Peyer's patch (tissue), 4 donors: ENCODE measurements around the gene TSPO2. TPM values are rescaled to one million over a fixed set of nuclear protein-coding genes. Genes with fewer than 3 reads are reported as not detected.
"Not testable (repeated sequence)": the region's sequence is repeated elsewhere in the genome, so short reads cannot be mapped to it uniquely, and the experiment has no call there.

Experiments
- DNase-seq, 3 donors: peaks; one replicate each; pipeline ENCODE4 v3.0.0-alpha.2; 2017 to 2019
- H3K27ac ChIP-seq, 4 donors: fragments of 200-600 bp; sonication (generic); one replicate each; pipeline ENCODE4 v1.5.1; 2016 to 2019
- H3K27me3 ChIP-seq, 2 donors: fragments of 200-600 bp; sonication (generic); one replicate each; pipeline ENCODE4 v1.5.1; 2019
- H3K36me3 ChIP-seq, 3 donors: fragments of 200-600 bp; sonication (generic); one replicate each; pipeline ENCODE4 v1.5.1; 2016 to 2019
- H3K4me1 ChIP-seq, 4 donors: fragments of 200-600 bp; sonication (generic); one replicate each; pipeline ENCODE4 v1.5.1; 2016 to 2019
- H3K4me3 ChIP-seq, 4 donors: fragments of 200-600 bp; sonication (generic); 1 replicate in 3 of 4; 2 replicates in 1 of 4; pipeline ENCODE4 v1.5.1; 2016 to 2019; ENCODE audit warnings: mild to moderate bottlenecking in 1 of 4
- H3K9me3 ChIP-seq, 4 donors: fragments of 200-600 bp; sonication (generic); one replicate each; pipeline ENCODE4 v1.5.1; 2016 to 2019; ENCODE audit warnings: mild to moderate bottlenecking in 1 of 4
- POLR2A ChIP-seq, 2 donors: fragments of 450-650 bp; IDR thresholded peaks; one replicate each; pipeline ENCODE4 v1.5.1; 2017; ENCODE audit warnings: antibody characterized with exemption in 2 of 2, mild to moderate bottlenecking in 2 of 2, moderate library complexity in 2 of 2
- total RNA-seq, 4 donors: library from RNA; depleted of rRNA; stranded (reverse); fragments of >200 nt; gene quantifications; one replicate each; pipeline ENCODE4 v1.1.0, GENCODE V29; 2016
- TF ChIP-seq, protein P1 (sequence below), 6 experiments: fragments of 450-650 bp in 4 of 6; fragments of 200-600 bp in 2 of 6; sonication (generic) in 1 of 6; IDR thresholded peaks; one replicate each; pipeline ENCODE4 v1.5.1; 2017 to 2019; ENCODE audit warnings: antibody characterized with exemption in 6 of 6, mild to moderate bottlenecking in 3 of 6, moderate library complexity in 1 of 6

TSPO2 gene
- total RNA-seq, 4 donors from 2014 or later: not detected

DNA sequence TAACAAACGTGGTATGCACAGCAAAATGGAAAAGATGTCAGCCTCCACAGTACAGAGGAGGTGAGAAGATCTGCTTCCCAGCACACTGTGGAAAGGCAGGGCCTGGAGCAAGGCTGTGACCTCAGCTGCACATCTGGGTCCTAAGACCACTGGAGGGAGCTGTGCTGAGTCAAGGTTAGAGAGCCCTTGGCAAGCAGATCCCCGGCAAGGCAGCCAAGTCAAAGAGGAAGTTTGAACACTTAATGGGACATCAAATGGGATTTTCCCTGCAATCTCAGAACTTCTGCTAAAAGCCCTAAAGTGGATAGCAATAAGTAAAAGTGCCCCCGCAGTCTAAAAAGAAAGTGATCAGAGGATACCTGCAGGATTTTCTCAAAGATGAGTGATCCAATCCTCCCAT lies 42.7 kb upstream of the TSPO2 start:
- Histone ChIP-seq H3K4me1 (peaks cover 0 to 19% (median 0%) of the 10 kb centered on the region in 4 donors), H3K27me3 (no peaks in the 10 kb centered on the region), H3K9me3 (no peaks in the 10 kb centered on the region), H3K36me3 (no peaks in the 10 kb centered on the region), H3K4me3 (no peak overlapping the region), H3K27ac (no peak overlapping the region)
- TF ChIP-seq, protein P1, sequence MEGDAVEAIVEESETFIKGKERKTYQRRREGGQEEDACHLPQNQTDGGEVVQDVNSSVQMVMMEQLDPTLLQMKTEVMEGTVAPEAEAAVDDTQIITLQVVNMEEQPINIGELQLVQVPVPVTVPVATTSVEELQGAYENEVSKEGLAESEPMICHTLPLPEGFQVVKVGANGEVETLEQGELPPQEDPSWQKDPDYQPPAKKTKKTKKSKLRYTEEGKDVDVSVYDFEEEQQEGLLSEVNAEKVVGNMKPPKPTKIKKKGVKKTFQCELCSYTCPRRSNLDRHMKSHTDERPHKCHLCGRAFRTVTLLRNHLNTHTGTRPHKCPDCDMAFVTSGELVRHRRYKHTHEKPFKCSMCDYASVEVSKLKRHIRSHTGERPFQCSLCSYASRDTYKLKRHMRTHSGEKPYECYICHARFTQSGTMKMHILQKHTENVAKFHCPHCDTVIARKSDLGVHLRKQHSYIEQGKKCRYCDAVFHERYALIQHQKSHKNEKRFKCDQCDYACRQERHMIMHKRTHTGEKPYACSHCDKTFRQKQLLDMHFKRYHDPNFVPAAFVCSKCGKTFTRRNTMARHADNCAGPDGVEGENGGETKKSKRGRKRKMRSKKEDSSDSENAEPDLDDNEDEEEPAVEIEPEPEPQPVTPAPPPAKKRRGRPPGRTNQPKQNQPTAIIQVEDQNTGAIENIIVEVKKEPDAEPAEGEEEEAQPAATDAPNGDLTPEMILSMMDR (IDR thresholded peaks at IDR 0.05): peak in 2 of 6 experiments; percentile 18 to 22
- TF ChIP-seq POLR2A (IDR thresholded peaks at IDR 0.05): no peak
- DNase-seq: peak in 2 of 3 donors; percentile 29 to 64

DNA sequence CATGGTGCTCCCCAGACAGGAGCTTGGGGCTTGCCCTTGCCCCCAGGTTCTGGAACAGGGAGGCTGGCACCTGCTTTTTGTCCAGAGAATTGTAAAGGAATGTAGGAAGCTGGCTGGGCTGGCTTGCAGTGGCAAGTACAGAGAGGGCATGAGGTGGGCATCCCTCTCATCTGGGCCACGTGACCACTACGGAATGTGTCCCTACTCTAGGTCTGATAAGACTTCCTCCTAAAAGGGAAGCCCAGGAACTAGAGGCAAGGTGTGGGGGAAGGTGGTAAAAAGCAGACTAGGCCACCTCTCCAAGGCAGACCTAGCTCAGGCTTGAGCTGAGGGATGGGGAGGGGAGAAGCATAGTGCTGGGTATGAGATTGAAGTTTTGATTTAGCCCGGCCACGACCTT lies 42.0 kb upstream of the TSPO2 start:
- Histone ChIP-seq H3K9me3 (no peaks in the 10 kb centered on the region), H3K4me1 (peaks cover 0 to 19% (median 0%) of the 10 kb centered on the region in 4 donors), H3K27ac (no peak overlapping the region), H3K27me3 (no peaks in the 10 kb centered on the region), H3K4me3 (no peak overlapping the region), H3K36me3 (no peaks in the 10 kb centered on the region)
- TF ChIP-seq, protein P1 (IDR thresholded peaks at IDR 0.05): no peak
- TF ChIP-seq POLR2A (IDR thresholded peaks at IDR 0.05): no peak
- no peak for DNase-seq

DNA sequence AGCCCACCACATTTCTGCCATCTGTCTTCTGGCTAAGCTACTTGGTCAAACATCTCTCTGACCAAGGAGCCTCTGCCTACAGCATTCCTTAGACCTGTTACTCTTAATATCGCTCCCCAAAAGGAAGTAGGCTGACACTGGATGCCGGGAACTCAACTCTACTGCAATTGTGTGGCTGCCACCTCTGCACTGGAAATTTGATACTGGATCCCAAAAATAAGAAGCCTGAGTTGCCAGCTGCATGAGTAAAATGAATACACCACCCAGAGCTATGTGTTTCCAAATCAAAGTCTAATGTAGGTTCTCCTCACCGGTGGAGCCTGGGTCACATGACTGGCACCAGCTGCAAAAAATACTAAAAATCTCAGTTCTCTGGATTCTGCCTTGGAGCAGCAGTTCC lies 40.1 kb upstream of the TSPO2 start:
- TF ChIP-seq POLR2A (IDR thresholded peaks at IDR 0.05): no peak
- TF ChIP-seq, protein P1 (IDR thresholded peaks at IDR 0.05): no peak
- DNase-seq: no peak
- H3K27ac ChIP-seq: no peak overlapping the region
- no peaks in the 10 kb centered on the region for H3K27me3 ChIP-seq
- no peaks in the 10 kb centered on the region for H3K36me3 ChIP-seq
- H3K4me3 ChIP-seq: no peak overlapping the region
- no peaks in the 10 kb centered on the region for H3K9me3 ChIP-seq
- peaks cover 0 to 7% (median 0%) of the 10 kb centered on the region in 4 donors for H3K4me1 ChIP-seq

DNA sequence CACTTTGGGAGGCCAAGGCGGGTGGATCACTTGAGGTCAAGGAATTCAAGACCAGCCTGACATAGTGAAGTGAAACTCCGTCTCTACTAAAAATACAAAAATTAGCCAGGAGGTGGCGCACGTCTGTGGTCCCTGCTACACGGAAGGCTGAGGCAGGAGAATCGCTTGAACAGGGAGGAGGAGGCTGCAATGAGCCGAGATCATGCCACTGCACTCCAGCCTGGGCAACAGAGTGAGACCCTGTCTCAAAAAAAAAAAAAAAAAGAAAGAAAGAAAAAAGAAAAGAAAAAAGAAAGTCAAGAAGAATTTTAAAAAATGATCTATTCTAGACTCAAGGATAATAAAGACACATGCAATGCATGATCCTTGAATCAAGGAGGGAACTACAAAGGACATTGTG lies 36.0 kb upstream of the TSPO2 start:
- H3K4me1 ChIP-seq, H3K27me3 ChIP-seq, H3K4me3 ChIP-seq, H3K36me3 ChIP-seq, H3K9me3 ChIP-seq, H3K27ac ChIP-seq: not testable (repeated sequence)
- TF ChIP-seq, protein P1 (IDR thresholded peaks at IDR 0.05): peak; percentile 30 to 75 (median 71)
- DNase-seq: peak; percentile 57 to 82 (median 58)

DNA sequence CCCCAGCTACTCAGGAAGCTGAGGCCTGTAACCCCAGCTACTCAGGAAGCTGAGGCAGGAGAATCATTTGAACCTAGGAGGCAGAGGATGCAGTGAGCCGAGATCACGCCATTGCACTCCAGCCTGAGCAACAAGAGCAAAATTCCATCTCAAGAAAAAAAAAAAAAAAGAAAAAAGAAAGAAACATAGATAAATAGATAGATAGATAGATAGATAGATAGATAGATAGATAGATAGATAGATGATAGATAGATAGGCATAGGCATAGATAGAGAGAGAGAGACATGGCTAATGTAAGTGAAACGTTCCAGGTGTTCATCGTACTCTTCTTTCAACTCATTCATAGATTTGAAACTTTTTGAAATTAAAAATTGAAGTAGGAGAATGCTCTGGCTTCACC lies 35.3 kb upstream of the TSPO2 start:
- DNase-seq, H3K4me3 ChIP-seq, H3K27ac ChIP-seq, H3K27me3 ChIP-seq, H3K9me3 ChIP-seq, H3K4me1 ChIP-seq, H3K36me3 ChIP-seq: not testable (repeated sequence)

DNA sequence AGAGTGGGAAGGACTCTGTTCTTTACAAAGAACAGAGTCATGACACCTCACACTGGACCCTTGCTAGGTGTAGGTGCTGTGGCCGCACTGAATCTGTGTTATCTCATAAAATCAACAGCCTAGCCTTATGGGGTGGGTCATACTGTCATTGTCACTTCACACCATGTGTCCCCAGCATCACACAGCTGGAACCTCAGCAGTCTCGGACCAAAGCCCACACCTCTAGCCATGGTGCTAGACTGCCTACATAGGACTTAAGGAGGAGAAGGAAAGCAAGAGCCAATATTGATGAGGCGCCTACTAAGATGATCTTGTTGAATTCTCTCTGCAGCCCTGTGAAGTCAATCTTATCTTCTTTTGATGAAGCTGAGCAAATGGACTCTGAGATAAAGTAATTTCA lies 34.3 kb upstream of the TSPO2 start:
- H3K27ac ChIP-seq: no peak overlapping the region
- no peaks in the 10 kb centered on the region for H3K36me3 ChIP-seq
- H3K4me1 ChIP-seq: no peaks in the 10 kb centered on the region
- TF ChIP-seq, protein P1 (IDR thresholded peaks at IDR 0.05): no peak
- no peak for TF ChIP-seq POLR2A (IDR thresholded peaks at IDR 0.05)
- no peak overlapping the region for H3K4me3 ChIP-seq
- H3K9me3 ChIP-seq: no peaks in the 10 kb centered on the region
- H3K27me3 ChIP-seq: no peaks in the 10 kb centered on the region
- DNase-seq: no peak
